AG04450 (cell line): ENCODE results near the gene ACTMAP. TPM values are rescaled to one million over a fixed set of nuclear protein-coding genes. Genes with fewer than 3 reads are reported as not detected.

Source experiments
- CTCF ChIA-PET: fragments of 300-600, 350-600 bp; formaldehyde crosslinking; extraction: SDS; loops from one replicate; lab custom pipeline; 2022; ENCODE audit warnings: antibody characterized with exemption, inconsistent platforms; lab: Charles Lee
- POLR2A ChIA-PET: fragments of 350-600 bp; formaldehyde crosslinking; extraction: SDS; loops from one replicate; lab custom pipeline; 2021; ENCODE audit warnings: antibody characterized with exemption, inconsistent platforms; lab: Yijun Ruan, JAX
- DNase-seq: peaks from one replicate; pipeline ENCODE4 v3.0.0-alpha.2; 2011; ENCODE audit warnings: low read depth, low spot score
- H3K27ac ChIP-seq: one replicate; pipeline ENCODE4 v1.5.1; 2012; ENCODE audit warnings: low read depth, low read length, control low read depth
- H3K27me3 ChIP-seq: one replicate; pipeline ENCODE4 v1.6.0; 2012; ENCODE audit warnings: low read length; ENCODE audit not compliant: control insufficient read depth, insufficient read depth
- H3K4me3 ChIP-seq: 2 replicates; pipeline ENCODE4 v1.5.1; 2011; ENCODE audit warnings: mild to moderate bottlenecking, low read depth, low read length, control low read depth
- H3K9me3 ChIP-seq: 2 replicates; pipeline ENCODE4 v1.5.1; 2012; ENCODE audit warnings: low read length; ENCODE audit not compliant: control insufficient read depth, insufficient read depth
- polyA plus RNA-seq: library from polyadenylated mRNA; depleted of rRNA; stranded (reverse); fragments of >200 nt; gene quantifications from 2 replicates; pipeline ENCODE4 v1.2.3, GENCODE V29; 2011; rRNA removed
- small RNA-seq: library from RNA; depleted of rRNA; stranded (forward); fragments of <200 nt; gene quantifications from one replicate; pipeline ENCODE3, GENCODE V24; 2012; ENCODE audit warnings: low read depth; ENCODE audit not compliant: insufficient read length
- TF ChIP-seq, protein P1 (sequence below): IDR thresholded peaks from 2 replicates; pipeline ENCODE4 v1.5.1; 2011; ENCODE audit warnings: low read depth, low read length, control low read depth, inconsistent platforms

Gene ACTMAP
- polyA plus RNA-seq, 1 experiment: 2.9 TPM

DNA sequence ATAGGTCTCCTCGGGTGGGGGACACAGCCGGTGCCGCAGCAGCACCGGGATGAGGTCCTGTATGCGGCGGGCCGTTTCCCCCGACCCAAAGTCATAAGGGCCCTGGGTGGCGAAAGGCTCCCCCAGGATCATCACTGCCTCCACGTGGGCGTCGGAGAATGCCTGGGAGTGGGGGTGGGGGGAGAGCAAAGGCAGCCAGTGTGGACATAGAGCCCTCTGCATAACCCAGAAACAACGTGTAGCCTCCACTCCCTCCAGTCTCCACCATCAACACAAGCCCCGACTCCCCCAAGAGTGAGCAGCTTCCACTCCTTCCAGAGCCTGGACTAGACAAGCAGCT lies 58.1 kb downstream of the ACTMAP start:
- TF ChIP-seq, protein P1, sequence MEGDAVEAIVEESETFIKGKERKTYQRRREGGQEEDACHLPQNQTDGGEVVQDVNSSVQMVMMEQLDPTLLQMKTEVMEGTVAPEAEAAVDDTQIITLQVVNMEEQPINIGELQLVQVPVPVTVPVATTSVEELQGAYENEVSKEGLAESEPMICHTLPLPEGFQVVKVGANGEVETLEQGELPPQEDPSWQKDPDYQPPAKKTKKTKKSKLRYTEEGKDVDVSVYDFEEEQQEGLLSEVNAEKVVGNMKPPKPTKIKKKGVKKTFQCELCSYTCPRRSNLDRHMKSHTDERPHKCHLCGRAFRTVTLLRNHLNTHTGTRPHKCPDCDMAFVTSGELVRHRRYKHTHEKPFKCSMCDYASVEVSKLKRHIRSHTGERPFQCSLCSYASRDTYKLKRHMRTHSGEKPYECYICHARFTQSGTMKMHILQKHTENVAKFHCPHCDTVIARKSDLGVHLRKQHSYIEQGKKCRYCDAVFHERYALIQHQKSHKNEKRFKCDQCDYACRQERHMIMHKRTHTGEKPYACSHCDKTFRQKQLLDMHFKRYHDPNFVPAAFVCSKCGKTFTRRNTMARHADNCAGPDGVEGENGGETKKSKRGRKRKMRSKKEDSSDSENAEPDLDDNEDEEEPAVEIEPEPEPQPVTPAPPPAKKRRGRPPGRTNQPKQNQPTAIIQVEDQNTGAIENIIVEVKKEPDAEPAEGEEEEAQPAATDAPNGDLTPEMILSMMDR: no peak
- Histone ChIP-seq H3K27me3 (no peaks in the 10 kb centered on the region), H3K4me3 (no peak overlapping the region), H3K9me3 (no peaks in the 10 kb centered on the region; the same call in 1 of the 2 replicates), H3K27ac (no peak overlapping the region)
- POLR2A ChIA-PET: no interaction called here
- DNase-seq: no peak
- CTCF ChIA-PET: no interaction called here

DNA sequence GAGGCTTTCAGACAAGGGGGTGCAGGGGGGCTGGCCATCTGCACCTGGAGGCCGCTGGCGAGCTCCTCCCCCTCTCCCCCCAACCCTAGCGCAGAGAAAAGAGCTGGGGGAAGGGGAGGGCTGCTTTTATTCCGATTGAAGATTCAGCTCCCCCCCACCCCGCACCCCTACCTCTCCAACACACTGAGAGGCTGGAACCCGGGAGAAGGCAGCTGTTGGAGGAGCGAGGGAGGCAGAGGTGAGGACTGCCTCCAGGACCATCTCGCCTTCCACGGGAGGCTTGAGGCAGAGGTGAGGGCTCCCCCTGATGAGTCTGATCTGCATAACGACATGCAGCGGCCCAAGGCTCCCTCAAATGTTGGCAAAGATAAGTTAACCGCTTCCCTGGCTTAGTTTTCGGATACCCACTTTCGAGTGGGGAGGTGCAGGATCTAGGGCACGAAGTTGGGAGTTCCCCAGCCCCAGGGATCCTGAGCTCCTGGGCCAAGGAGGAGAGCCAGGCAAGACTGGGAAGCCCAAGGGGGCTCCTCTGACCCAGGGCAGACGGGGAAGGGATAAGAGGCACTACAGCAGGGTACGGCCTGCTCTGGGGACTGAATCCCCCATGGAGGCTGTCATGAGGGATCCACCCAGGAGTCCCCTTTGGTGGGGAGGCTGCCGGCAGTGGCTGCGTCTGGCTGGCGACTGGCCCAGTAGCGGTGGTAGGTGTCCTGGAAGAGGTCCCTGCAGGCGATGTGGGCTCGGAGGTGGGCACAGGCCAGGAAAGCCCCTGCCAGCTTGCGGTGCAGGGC lies 58.7 kb downstream of the ACTMAP start:
- DNase-seq: no peak
- Histone ChIP-seq H3K4me3 (peak overlapping the region; percentile 60; the same call in 1 of the 2 replicates), H3K27me3 (no peaks in the 10 kb centered on the region), H3K9me3 (no peaks in the 10 kb centered on the region; the same call in 1 of the 2 replicates), H3K27ac (peak overlapping the region; percentile 96)
- ChIA-PET CTCF (interaction anchor here (0.7 to 0.9 kb wide), 2 partner anchors 11 to 107 kb away, joined by 3 to 4 read pairs; no protein-coding TSS in a partner anchor), POLR2A (interaction anchor here (0.7 to 2.1 kb wide), 7 partner anchors 25 to 494 kb away, joined by 3 to 17 read pairs (median 8); partner anchors contain the start of genes ACTMAP, COQ8B, ITPKC and RAB4B)
- TF ChIP-seq, protein P1: no peak

Small RNA genes within 50 kb of the gene (small RNA-seq; reads per million reads assigned to genes)
- not detected for gene RNU6-195P

Other genes with a start within 250 kb of the ACTMAP start
- 42.5 and 62.7 TPM in 2 replicates for gene SHKBP1, start 173.6 kb downstream of the ACTMAP start, polyA plus RNA-seq
- 41.3 and 70.3 TPM in 2 replicates for gene LTBP4, start 149.1 kb downstream of the ACTMAP start, polyA plus RNA-seq
- 29.4 and 30.9 TPM in 2 replicates for gene NUMBL, start 59.8 kb downstream of the ACTMAP start, polyA plus RNA-seq
- gene COQ8B, start 33.6 kb downstream of the ACTMAP start, polyA plus RNA-seq: 16.0 and 20.2 TPM in 2 replicates
- gene ITPKC, start 33.4 kb downstream of the ACTMAP start, polyA plus RNA-seq: 8.9 and 11.6 TPM in 2 replicates
- 126 and 133 TPM in 2 replicates for gene SNRPA, start 726 bp upstream of the ACTMAP start, polyA plus RNA-seq
- not detected in 2 replicates for gene MIA, start 25.0 kb upstream of the ACTMAP start, polyA plus RNA-seq
- gene RAB4B, start 27.8 kb upstream of the ACTMAP start, polyA plus RNA-seq: 14.0 and 16.2 TPM in 2 replicates
- 28.2 and 40.6 TPM in 2 replicates for gene EGLN2, start 48.7 kb upstream of the ACTMAP start, polyA plus RNA-seq
- gene CYP2A6, start 100.0 kb upstream of the ACTMAP start, polyA plus RNA-seq: not detected in 2 replicates
- gene CYP2A7, start 131.8 kb upstream of the ACTMAP start, polyA plus RNA-seq: not detected in 2 replicates
- gene CYP2B6, start 240.8 kb upstream of the ACTMAP start, polyA plus RNA-seq: not detected in 2 replicates